ENCODE data around the gene ITGA3.

DNA sequence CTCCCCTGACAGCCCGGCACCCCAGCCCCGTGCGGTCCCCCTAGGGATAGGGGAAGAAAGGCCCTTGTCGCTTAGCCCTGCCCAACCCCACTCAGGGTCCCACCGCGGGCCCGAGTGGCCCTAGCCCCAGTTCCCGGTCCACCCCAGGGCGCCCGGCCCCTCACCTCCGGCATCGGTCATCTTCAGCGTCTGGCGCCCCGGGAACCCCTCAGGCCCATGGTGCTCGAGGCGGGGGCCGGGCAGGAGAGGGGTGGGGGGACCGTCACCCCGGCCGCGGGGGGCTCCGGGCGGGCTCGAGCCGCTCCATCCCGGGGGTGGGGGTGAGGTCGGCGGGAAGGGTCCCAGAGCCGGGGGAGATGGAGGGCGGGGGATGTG is 73.4 kb downstream of the ITGA3 start:
- TF ChIP-seq POLR2A (IDR thresholded peaks at IDR 0.05) (no peak), CTCF (IDR thresholded peaks at IDR 0.05) (no peak)

Measured in thyroid gland (tissue), 4 donors.